Mucosa of stomach (tissue), 1 donor: ENCODE measurements around the gene CD99L2.
"Not testable (repeated sequence)": the region's sequence is repeated elsewhere in the genome, so short reads cannot be mapped to it uniquely, and the experiment has no call there.

ENCODE experiments used
- H3K27me3 ChIP-seq: one replicate; pipeline ENCODE4 v1.7.0; 2013; ENCODE audit warnings: mild to moderate bottlenecking, low read length; ENCODE audit not compliant: control insufficient read depth, insufficient read depth
- H3K36me3 ChIP-seq: one replicate; pipeline ENCODE4 v1.7.0; 2013; ENCODE audit warnings: low read length; ENCODE audit not compliant: control insufficient read depth, insufficient read depth
- H3K4me1 ChIP-seq: one replicate; pipeline ENCODE4 v1.7.0; 2013; ENCODE audit warnings: mild to moderate bottlenecking, low read length; ENCODE audit not compliant: control insufficient read depth, insufficient read depth
- H3K4me3 ChIP-seq: one replicate; pipeline ENCODE4 v1.7.0; 2013; ENCODE audit warnings: low read length
- H3K9ac ChIP-seq: one replicate; pipeline ENCODE4 v1.7.0; 2013; ENCODE audit warnings: mild to moderate bottlenecking, low read length, moderate library complexity
- H3K9me3 ChIP-seq: one replicate; pipeline ENCODE4 v1.7.0; 2013; ENCODE audit warnings: mild to moderate bottlenecking, low read length, moderate library complexity; ENCODE audit not compliant: control insufficient read depth
- donor health status: Pancreatic carcinoma.

CD99L2 gene

DNA sequence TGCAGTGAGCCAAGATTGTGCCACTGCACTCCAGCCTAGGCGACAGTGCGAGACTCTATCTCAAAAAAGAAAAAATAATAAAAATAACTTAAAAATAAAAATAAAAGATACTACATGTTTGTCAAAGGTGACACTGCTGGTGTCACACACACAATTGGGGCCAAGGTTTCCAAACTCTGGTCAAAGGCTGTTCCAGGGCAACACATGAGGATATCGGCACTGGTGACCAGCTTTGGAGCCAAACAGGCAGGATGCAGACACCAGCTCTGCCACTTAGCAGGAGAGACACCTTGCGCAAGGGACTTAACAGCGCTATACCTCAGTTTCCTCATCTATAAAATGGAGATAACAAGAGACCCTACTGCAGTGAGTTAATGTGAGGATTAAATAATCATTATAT is 52.3 kb downstream of the CD99L2 start:
- Histone ChIP-seq H3K9me3 (no peaks in the 10 kb centered on the region), H3K27me3 (no peaks in the 10 kb centered on the region), H3K9ac (no peak overlapping the region), H3K36me3 (no peaks in the 10 kb centered on the region), H3K4me1 (no peaks in the 10 kb centered on the region), H3K4me3 (no peak overlapping the region)

DNA sequence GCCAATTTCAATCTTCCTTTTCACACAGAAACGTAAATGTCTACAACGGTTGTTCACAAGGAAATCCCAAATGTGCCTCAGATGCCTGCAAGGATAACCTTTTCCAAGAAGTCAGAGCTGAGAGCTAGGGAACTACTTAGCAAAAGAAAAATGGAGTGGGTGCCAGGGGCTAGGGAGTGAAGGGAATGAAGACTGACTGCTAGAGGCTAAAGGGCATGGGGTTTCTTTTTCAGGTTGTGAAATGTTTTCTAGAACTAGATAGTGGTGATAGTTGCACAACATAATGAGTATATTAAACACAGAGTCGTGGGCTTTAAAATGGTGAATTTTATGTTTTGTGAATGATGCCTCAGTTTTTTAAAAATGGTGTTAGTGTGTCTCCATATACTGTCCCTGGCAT is 53.4 kb downstream of the CD99L2 start:
- H3K4me1 ChIP-seq = no peaks in the 10 kb centered on the region
- no peak overlapping the region for H3K9ac ChIP-seq
- H3K4me3 ChIP-seq = no peak overlapping the region
- H3K36me3 ChIP-seq = no peaks in the 10 kb centered on the region
- no peaks in the 10 kb centered on the region for H3K27me3 ChIP-seq
- H3K9me3 ChIP-seq = no peaks in the 10 kb centered on the region

DNA sequence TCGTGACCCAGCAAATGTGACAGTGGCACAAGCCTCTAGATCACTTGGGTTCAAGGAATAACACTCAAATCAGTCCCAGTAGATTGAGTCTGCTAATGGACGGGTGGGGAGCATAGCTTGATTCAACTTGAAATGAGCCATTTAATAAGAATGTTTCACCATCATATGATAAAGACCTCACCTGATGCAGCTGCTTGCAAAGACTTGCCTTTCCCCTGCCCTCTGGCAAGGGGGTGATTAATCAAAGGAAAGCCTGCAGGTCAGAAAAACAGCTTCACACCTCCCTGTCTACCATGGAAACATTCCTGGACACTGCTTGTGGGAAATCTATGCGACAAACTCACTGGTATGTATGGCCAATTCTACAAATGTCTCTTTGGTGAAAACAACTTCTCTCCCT is 54.5 kb downstream of the CD99L2 start:
- no peaks in the 10 kb centered on the region for H3K9me3 ChIP-seq
- no peak overlapping the region for H3K4me3 ChIP-seq
- H3K9ac ChIP-seq = no peak overlapping the region
- no peaks in the 10 kb centered on the region for H3K36me3 ChIP-seq
- no peaks in the 10 kb centered on the region for H3K4me1 ChIP-seq
- H3K27me3 ChIP-seq = no peaks in the 10 kb centered on the region

DNA sequence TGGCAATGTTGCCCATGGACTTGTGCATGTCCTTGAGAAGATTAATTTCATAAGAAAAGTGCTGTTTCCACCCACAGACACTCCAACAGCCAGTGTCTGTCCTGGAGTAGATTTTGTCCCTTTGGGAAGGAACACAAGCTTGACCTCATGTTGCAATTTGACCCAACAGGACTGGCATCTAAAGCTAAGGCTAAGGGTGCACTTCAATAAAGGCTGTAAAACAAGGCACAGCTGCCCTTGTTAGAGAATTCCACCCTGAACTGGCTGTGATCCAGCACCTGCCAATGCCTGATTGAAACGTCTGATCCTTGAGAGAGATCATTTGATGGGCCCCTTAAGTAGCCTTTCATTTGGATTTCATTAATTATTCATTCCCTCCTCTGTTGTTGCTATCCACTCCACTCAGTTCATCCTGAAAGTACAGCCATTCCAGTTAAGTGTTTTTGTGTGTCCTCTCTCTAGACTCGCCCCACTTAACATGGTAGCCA is 56.2 kb downstream of the CD99L2 start:
- Histone ChIP-seq H3K4me1 (no peaks in the 10 kb centered on the region), H3K36me3 (no peaks in the 10 kb centered on the region), H3K9ac (no peak overlapping the region), H3K27me3 (no peaks in the 10 kb centered on the region), H3K9me3 (no peaks in the 10 kb centered on the region), H3K4me3 (no peak overlapping the region)

DNA sequence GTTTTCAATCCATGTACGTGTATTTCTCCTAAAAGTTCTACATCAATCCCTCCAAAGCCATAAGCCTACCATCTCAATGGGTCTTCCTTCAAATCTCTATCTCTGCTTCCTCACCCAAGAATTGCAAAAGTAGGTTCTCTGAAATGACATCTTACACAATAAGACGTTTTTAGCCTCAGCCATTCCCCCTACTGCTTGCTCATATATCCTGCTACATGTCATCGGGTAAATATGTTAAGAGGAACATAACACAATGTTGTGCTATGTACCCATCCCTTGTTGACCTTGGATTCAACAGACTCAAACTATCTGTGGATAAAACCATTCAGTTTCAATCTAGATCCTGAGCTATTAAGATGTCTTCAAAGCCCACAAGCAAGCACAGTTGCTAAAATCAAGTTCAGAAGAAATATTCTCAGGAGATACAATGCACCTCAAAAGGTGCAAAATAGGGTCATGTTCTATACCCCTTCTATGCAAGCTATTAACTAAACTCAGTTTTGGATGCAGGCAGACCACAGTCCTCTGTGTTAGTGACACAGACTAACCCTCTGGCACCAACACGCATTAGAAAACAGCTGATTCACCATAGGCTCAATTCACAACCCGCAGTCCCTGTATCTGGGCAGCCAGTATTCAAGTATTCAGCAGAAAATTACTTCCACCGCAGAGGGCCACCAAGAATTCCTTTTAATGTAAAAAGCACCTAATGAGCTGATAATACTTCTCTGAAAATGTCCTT is 56.8 kb downstream of the CD99L2 start:
- no peaks in the 10 kb centered on the region for H3K9me3 ChIP-seq
- H3K4me1 ChIP-seq = no peaks in the 10 kb centered on the region
- no peak overlapping the region for H3K4me3 ChIP-seq
- H3K27me3 ChIP-seq = no peaks in the 10 kb centered on the region
- H3K36me3 ChIP-seq = no peaks in the 10 kb centered on the region
- no peak overlapping the region for H3K9ac ChIP-seq

DNA sequence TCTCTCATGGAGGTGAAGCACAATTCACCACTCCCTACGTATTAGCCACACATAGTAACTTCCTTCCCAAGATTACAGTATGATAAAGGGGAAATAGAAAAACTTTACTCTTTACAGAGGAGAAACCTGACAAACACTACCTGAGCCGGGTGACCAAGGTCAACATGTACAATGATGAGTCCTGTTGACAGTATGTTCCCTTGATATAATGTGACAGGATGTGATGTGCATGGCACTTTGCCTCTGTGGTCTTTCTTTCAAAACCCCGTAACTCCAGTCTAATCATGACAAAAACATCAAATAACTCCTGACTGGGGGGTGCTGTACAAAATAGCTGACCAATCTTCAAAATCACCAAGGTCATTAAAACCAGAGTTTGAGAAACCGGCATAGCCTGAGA is 60.6 kb downstream of the CD99L2 start:
- Histone ChIP-seq H3K9me3 (no peaks in the 10 kb centered on the region), H3K9ac (no peak overlapping the region), H3K36me3 (no peaks in the 10 kb centered on the region), H3K27me3 (no peaks in the 10 kb centered on the region), H3K4me3 (no peak overlapping the region), H3K4me1 (no peaks in the 10 kb centered on the region)

DNA sequence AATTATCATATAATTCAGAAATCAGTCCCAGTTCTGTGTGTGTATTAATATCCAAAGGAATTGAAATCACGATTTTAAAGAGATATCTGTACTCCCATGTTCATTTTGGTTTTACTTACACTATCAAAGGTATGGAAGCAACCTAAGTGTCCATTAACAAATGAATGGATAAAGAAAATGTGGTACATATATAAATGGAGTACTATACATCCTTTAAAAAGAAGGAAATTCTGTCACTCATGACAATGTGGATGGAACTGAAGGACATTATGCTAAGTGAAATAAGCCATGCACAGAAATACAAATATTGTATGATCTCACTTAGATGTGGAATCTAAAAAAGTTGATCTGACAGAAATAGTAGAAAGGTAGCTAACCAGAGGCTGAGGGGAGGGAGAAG is 63.8 kb downstream of the CD99L2 start:
- H3K27me3 ChIP-seq = no peaks in the 10 kb centered on the region
- no peaks in the 10 kb centered on the region for H3K36me3 ChIP-seq
- H3K9ac ChIP-seq = no peak overlapping the region
- H3K4me3 ChIP-seq = no peak overlapping the region
- no peaks in the 10 kb centered on the region for H3K9me3 ChIP-seq
- H3K4me1 ChIP-seq = no peaks in the 10 kb centered on the region

DNA sequence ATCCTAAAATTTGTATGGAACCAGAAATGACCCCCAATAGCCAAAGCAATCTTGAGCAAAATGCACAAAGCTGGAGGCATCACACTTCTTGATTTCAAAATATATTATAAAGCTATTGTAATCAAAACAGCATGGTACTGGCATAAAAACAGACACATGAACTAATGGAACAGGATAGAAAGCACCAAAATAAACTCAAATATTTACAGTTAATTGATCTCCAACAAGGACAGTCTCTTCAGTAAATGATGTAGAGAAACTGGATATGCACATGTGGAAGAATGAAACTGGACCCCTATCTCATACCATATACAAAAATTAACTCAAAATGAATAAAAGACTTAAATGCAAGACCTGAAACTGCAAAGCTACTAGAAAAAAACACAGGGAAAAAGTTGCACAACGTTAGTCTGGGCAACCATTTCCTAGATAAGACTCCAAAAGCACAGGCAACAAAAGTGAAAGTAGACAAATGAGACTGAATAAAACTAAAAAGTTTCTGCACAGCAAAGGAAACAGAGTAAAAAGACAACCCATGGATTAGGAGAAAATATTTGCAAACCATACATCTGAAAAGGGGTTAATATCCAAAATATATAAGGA is 64.9 kb downstream of the CD99L2 start:
- no peaks in the 10 kb centered on the region for H3K4me1 ChIP-seq
- H3K36me3 ChIP-seq = no peaks in the 10 kb centered on the region
- H3K9me3 ChIP-seq = no peaks in the 10 kb centered on the region
- H3K4me3 ChIP-seq = no peak overlapping the region
- no peak overlapping the region for H3K9ac ChIP-seq
- H3K27me3 ChIP-seq = no peaks in the 10 kb centered on the region

DNA sequence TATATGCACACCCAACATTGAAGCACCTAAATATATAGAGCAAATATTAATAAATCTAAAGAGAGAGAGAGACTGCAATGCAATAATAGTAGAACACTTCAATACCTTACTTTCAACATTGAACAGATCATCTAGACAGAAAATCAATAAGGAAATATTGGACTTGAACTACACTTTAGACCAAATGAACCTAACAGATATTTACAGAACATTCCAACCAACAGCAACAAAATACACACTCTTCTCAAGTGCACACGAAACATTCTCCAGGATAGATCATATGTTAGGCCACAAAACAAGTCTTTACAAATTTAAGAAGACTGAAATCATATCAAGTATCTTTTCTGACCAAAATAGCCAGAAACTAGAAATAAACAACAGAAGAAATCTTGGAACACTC is 66.6 kb downstream of the CD99L2 start:
- H3K4me1 ChIP-seq = no peaks in the 10 kb centered on the region
- H3K9ac ChIP-seq = no peak overlapping the region
- no peaks in the 10 kb centered on the region for H3K27me3 ChIP-seq
- no peak overlapping the region for H3K4me3 ChIP-seq
- no peaks in the 10 kb centered on the region for H3K9me3 ChIP-seq
- H3K36me3 ChIP-seq = no peaks in the 10 kb centered on the region

DNA sequence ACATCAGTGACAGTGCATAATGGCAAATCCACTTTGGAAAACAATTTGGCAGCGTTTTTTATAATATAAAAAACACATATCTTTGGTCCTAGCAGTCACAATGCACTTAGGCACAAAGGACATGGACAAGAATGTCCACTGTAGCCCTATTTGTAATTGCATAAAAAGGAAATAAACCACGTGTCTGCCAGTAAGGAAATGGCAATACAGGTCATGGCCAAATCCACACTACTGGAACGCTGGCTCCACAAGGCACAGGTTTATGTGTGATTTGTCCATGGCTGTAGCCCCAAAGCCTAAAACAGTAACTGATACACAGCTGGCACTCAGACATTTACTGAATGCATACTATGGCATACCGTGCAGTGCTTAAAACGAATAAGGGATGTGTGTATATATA is 69.7 kb downstream of the CD99L2 start:
- Histone ChIP-seq H3K36me3 (no peaks in the 10 kb centered on the region), H3K27me3 (no peaks in the 10 kb centered on the region), H3K4me3 (no peak overlapping the region), H3K9ac (no peak overlapping the region), H3K4me1 (no peaks in the 10 kb centered on the region), H3K9me3 (no peaks in the 10 kb centered on the region)

DNA sequence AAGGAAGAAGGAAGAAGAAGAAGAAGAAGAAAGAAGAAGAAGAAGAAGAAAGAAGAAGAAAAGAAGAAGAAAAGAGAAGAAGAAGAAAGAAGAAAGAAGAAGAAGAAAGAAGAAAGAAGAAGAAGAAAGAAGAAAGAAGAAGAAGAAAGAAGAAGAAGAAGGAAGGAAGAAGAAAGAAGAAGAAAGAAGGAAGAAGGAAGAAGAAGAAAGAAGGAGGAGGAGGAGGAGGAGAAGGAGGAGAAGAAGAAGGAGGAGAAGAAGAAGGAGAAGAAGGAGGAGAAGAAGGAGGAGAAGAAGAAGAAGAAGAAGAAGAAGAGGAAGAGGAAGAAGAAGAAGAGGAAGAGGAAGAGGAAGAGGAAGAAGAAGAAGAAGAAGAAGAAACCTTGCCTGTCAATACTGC is 74.1 kb downstream of the CD99L2 start:
- not testable (repeated sequence) for H3K36me3 ChIP-seq, H3K9ac ChIP-seq, H3K4me1 ChIP-seq, H3K4me3 ChIP-seq, H3K9me3 ChIP-seq, H3K27me3 ChIP-seq

DNA sequence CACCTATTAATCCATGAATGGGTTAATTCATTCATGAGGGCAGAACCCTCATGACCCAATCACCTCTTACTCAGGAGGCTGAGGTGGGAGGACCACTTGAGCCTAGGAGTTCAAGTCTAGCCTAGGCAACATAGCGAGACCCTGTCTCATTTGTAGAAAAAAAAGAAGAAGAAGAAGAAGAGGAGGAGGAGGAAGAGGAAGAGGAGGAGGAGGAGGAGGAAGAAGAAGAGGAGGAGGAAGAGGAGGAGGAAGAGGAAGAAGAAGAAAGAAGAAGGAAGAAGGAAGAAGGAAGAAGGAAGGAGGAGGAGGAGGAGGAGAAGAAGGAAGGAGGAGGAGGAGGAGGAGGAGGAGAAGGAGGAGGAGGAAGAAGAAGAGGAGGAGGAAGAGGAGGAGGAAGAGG is 74.6 kb downstream of the CD99L2 start:
- H3K9me3 ChIP-seq, H3K4me1 ChIP-seq, H3K4me3 ChIP-seq, H3K9ac ChIP-seq, H3K36me3 ChIP-seq, H3K27me3 ChIP-seq: not testable (repeated sequence)
